ENCODE measurements around the gene WNK2.

Gene WNK2

DNA sequence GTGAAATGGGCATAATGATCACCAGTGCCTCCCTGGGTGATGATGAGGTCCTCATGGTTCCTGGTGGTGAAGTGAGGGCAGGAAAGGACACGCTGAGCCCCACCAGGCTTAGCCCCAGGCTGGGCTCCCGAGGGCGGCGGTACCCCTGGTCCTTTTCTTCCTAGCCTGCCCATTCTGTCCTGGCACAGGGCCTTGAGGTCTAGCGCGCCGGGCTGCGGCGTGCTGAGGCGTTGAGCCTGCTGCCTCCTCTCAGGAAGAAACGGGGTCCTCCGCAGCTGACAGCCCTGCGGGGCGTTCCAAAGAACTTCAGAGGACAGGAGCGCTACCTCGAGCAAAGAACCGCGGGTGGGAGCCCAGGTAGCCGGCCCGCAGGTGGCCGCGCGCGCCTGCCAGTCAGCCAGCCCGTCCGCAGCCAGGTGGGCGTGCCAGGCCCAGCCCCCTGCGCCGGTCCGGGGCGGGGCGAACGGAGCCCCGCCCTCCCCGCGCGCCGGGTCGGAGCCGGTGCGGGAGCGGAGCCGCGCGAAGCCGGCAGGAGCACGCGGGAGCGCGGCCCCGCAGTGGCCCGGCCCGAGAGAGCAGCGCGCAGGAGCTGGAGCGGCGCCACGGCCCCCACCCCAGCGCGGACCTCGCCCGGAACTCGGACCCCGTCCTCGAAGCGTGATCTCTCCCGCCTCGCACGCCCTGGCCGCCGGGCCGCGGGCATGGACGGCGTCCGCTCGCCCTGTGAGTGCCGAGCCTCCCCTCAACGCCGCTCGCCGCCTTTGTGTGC, at the start of gene WNK2:
TSS of gene WNK2 (plus strand) at position 477 of the 769 bp plus-strand sequence. CDS start 791 bp downstream, outside the sequence.
- Histone ChIP-seq H3K36me3 (no peaks in the 10 kb centered on the region), H3K27ac (no peak within 1 kb of the TSS), H3K27me3 (peaks cover 0 to 23% of the 10 kb centered on the region in 2 donors), H3K4me3 (peak within 1 kb of the TSS; percentile 48 to 50), H3K4me1 (peaks cover 0 to 45% (median 21%) of the 10 kb centered on the region in 4 donors), H3K9me3 (no peaks in the 10 kb centered on the region)
- TF ChIP-seq, protein P1, sequence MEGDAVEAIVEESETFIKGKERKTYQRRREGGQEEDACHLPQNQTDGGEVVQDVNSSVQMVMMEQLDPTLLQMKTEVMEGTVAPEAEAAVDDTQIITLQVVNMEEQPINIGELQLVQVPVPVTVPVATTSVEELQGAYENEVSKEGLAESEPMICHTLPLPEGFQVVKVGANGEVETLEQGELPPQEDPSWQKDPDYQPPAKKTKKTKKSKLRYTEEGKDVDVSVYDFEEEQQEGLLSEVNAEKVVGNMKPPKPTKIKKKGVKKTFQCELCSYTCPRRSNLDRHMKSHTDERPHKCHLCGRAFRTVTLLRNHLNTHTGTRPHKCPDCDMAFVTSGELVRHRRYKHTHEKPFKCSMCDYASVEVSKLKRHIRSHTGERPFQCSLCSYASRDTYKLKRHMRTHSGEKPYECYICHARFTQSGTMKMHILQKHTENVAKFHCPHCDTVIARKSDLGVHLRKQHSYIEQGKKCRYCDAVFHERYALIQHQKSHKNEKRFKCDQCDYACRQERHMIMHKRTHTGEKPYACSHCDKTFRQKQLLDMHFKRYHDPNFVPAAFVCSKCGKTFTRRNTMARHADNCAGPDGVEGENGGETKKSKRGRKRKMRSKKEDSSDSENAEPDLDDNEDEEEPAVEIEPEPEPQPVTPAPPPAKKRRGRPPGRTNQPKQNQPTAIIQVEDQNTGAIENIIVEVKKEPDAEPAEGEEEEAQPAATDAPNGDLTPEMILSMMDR (IDR thresholded peaks at IDR 0.05): no peak
- DNase-seq: no peak
- intact Hi-C loops (cut with DNase I; ENCODE audit: low total_unique reads): no loop called here

DNA sequence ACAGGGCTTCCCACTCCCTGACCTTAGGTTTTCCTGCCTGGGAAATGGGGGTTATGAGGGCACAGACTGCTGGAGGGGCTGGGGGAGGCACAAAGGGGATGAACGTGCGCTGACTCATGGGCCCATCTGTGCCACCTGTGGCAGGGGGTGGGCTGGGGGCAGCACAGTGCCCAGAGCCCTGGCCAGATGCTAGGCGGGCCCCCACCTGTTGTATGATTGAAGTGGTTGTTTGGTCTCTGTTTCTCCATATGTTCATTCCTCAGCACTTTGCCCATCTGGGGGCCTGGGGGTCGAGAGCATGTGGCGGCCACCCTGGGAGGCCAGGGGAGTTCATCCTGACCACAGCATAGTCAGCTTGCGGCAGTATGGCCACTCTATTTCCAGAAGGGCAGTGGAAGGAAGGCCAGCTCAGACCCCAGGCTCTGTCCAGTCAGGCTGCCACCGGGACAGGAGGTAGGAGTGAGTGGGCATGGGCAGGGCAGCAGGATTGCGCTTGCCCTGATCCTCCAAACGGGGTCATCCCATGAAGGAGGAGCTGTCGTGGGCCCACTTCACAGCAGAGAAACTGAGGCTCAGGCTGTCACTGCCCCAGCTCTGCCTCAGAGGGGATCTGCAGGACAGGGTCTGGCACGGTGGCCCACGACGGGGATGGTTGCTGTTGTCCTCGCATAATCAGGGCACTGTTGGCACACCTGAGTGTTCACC, 49.0 kb upstream of the WNK2 start:
- Histone ChIP-seq H3K4me3 (peak overlapping the region; percentile 82 to 96), H3K27me3 (no peaks in the 10 kb centered on the region), H3K27ac (peak overlapping the region; percentile 98 to 100), H3K36me3 (no peaks in the 10 kb centered on the region), H3K4me1 (peaks cover 5 to 51% (median 44%) of the 10 kb centered on the region in 4 donors), H3K9me3 (no peaks in the 10 kb centered on the region)
- TF ChIP-seq, protein P1 (IDR thresholded peaks at IDR 0.05): no peak
- intact Hi-C loops (cut with DNase I; ENCODE audit: low total_unique reads): no loop called here
- DNase-seq: no peak

- no peak for DNase-seq
- no peaks in the 10 kb centered on the region for H3K9me3 ChIP-seq
- H3K4me1 ChIP-seq: peaks cover 5 to 39% (median 36%) of the 10 kb centered on the region in 4 donors
- no peaks in the 10 kb centered on the region for H3K36me3 ChIP-seq
- no peak overlapping the region for H3K4me3 ChIP-seq
- H3K27ac ChIP-seq: no peak overlapping the region
- TF ChIP-seq, protein P1 (IDR thresholded peaks at IDR 0.05): no peak
- H3K27me3 ChIP-seq: no peaks in the 10 kb centered on the region
- intact Hi-C loops (cut with DNase I; ENCODE audit: low total_unique reads): no loop called here
Observed at GRCh38 chr9:93136011-93136440, 47.9 kb upstream of the WNK2 start.

DNA sequence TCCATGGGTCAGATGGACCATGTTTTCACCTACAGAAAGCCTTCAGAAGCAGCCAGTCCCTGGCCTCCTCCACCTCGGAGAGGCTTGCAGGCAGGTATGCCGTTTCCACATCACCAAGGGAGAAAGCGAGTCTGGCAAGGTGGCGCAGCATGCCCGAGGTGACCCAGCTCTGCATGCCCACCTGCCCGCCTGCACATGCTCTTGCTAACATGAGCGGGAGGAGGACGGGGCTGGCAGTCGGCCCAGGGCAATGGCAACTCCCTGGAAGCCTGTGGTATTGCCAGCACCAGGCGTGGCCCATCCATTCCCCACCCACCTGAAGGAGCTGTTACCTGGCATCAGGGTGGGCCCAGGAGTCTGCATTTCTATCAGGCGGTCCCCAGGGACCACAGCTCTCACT, 46.6 kb upstream of the WNK2 start:
- no peak for DNase-seq
- H3K27ac ChIP-seq: no peak overlapping the region
- H3K4me1 ChIP-seq: peaks cover 5 to 34% (median 27%) of the 10 kb centered on the region in 4 donors
- no peaks in the 10 kb centered on the region for H3K36me3 ChIP-seq
- intact Hi-C loops (cut with DNase I; ENCODE audit: low total_unique reads): no loop called here
- H3K4me3 ChIP-seq: no peak overlapping the region
- TF ChIP-seq, protein P1 (IDR thresholded peaks at IDR 0.05): no peak
- H3K9me3 ChIP-seq: no peaks in the 10 kb centered on the region
- H3K27me3 ChIP-seq: no peaks in the 10 kb centered on the region

DNA sequence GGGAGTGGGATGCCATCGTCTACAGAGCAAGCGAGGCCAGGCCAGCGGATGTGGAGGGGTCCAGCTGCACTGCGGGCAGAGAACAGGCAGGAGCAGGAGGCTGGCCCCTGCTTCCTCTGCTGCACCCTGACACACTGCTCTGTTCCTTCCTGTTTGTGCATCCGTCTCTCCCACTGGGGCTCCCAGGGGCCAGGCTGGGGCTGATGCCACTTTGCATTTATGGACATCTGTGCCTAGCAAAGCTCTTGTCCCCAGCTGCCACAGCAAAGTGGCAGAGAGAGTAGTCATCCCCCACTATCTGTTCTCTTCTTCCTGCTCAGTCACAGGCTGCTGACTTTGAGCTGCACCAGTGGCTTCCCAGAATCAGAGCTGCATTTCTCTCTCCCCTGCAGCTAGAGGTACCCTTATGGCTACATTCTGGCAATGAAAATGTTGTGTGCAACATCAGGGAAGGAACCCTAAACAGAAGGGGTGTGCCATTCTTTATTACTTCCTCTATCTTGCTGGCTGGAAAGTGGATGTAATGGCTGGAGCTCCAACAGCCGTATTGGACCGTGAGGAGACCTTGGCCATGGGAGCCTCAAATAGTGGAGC, 45.7 kb upstream of the WNK2 start:
- Histone ChIP-seq H3K36me3 (no peaks in the 10 kb centered on the region), H3K4me3 (no peak overlapping the region), H3K27me3 (no peaks in the 10 kb centered on the region), H3K27ac (no peak overlapping the region), H3K4me1 (peaks cover 5 to 31% (median 20%) of the 10 kb centered on the region in 4 donors), H3K9me3 (no peaks in the 10 kb centered on the region)
- TF ChIP-seq, protein P1 (IDR thresholded peaks at IDR 0.05): no peak
- intact Hi-C loops (cut with DNase I; ENCODE audit: low total_unique reads): no loop called here
- DNase-seq: no peak
